ENCODE results near the gene SCUBE1.

DNA sequence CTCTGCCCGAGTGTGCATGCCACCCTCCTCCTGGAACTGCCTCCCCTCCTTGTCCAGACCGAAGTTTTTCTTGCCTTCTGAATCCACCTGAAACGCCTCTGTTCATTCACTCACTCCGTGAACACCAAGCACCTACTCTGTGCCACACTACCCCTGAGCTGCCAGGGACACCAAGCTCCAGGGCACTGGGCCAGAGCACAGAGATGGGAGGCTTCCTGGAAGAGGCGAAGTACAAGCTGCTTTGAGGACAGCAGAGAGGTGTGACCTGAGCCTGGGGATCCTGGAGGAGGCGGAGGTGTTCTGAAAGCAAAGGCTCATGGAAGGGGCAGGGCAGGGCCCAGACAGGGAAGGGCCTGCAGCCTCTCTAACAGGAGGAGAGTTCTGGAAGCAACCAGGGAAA, 47.5 kb downstream of the SCUBE1 start:
- no peak for TF ChIP-seq EP300 (IDR thresholded peaks at IDR 0.05; ENCODE audit: low read depth)
- TF ChIP-seq, protein P1, sequence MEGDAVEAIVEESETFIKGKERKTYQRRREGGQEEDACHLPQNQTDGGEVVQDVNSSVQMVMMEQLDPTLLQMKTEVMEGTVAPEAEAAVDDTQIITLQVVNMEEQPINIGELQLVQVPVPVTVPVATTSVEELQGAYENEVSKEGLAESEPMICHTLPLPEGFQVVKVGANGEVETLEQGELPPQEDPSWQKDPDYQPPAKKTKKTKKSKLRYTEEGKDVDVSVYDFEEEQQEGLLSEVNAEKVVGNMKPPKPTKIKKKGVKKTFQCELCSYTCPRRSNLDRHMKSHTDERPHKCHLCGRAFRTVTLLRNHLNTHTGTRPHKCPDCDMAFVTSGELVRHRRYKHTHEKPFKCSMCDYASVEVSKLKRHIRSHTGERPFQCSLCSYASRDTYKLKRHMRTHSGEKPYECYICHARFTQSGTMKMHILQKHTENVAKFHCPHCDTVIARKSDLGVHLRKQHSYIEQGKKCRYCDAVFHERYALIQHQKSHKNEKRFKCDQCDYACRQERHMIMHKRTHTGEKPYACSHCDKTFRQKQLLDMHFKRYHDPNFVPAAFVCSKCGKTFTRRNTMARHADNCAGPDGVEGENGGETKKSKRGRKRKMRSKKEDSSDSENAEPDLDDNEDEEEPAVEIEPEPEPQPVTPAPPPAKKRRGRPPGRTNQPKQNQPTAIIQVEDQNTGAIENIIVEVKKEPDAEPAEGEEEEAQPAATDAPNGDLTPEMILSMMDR (IDR thresholded peaks at IDR 0.05): no peak
- TF ChIP-seq POLR2AphosphoS5 (IDR thresholded peaks at IDR 0.05): no peak
